Activated gamma-delta T cell treated with anti-CD3 and anti-CD28 coated beads, Interleukin-2, amount 50 U/mL, for 16 hours (primary cell): ENCODE measurements around the gene SLC34A3.

Experiments used
- DNase-seq: peaks from one replicate; pipeline ENCODE4 v3.0.0-alpha.2; 2020; ENCODE audit warnings: low read depth

The SLC34A3 gene

DNA sequence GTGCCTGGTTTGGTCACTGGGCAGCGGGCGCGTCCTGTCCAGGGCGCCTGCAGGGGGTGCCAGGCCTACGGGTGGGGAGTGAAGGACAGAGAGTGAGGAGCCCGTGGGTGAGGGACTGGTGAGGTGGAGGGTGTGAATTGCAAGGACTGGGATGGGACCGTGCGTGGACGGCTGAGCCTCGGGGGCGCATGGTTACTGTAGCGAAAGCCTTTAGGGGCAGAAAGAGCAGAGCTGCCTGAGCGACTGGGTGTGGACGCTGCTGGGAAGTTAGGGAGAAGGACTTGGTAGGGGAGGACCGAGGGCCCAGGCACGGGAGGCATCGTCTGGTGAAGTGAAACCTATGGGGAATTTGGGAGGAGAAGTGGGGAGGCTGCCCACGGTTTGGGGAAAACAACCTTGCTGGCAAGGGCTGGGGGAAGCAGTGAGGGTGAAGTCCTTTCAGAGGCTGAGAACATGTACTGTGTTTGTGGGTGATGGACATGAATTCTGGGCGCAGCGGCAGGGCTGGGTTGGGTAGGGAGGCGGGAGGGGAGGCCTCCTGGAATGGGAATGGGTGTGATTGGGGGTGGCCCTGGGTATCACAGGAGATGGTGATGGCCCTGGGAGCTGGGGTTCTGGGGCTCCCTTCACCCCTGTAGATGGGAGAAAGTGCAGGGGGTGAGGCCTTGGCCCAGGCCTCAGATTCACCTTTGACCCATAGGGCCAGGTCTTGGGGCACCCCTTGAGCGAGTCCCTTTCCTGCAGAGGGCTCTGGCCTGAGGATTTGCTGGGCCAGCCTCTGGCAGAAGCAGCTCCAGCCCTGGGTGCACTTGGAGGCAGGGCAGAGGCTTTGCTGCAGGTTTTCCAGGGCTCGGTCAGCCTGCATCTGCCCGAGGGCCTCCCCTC, 45.1 kb downstream of the SLC34A3 start:
- no peak for DNase-seq

DNA sequence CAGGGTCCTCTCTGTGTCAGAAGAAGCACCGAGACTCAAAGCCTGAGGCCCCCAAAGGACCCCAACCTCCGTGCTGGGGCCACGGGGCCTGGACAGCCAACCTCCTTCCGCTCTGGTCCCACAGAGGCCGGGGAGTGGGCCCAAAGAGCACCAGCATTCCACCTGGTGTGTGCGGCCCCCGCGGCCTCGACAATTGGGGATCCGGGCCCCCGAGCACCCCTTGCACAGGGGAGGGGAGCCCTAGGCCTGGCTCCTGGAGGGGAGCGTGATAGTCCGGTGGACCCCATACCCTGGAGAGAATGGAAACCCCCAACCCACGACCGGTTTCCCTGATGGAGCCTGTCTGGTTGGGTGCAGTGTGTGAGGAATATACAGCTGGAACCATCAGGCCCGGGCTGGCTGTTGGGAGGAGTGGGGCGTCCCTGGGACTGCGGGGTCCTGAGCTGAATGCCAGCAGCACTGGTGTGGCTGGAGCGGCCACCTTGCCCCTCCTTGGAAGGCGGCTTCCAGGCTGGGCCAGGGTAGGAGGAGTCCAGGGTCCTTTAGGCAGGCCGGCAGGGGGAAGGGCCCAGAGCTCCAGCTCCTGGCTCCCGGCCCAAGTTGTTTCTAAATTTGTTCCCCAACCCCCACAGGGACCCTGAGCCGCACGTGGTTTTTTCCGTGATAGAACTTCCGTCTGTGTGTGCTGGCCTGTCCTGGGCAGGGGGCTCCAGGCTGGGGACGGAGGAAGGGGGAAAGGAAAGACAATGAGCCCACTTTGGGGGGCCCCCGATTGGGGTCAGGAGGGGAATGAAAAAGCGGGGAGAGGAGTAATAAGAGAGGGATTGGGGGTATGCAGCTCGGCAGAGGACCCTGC, 46.0 kb downstream of the SLC34A3 start:
- DNase-seq, result no peak

DNA sequence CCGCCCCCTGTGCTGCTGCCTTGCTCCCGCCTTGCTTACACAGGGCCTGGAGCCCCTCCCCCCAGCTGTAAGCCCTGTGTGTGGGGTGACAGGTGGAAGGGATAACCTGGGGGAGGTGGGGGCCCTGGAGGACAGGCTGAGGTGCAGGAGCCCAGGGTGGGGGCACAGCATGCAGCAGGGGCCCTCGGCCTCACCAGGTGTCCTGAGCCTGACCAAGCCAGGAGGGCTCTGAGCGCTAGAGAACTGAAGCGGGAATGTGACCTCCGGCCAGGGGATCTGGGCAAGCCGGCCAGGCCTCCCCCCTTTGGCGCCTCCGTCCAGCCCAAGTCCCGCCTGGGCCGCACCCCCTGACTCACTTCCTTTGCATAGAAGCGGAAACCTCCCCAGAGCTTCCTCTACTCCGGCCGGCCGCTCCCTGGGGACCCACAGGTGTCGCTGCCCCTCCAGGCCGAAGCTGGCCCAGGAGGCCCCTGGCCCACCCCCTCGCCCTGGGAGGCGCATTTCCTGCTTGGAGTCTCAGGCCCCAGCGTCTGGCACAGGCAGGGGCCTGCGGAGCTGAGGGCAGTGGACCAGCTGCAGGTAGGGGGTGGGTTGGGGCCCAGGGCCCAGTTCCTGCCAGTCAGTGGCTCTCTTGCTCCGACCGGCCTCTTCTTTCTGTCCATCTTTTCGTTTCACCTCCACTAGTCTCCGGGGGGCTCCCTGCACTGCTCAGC, 46.8 kb downstream of the SLC34A3 start, which contains the start of gene TOR4A:
Gene TOR4A (plus strand): TSS at position 398 of the 713 bp plus-strand sequence. CDS start 964 bp downstream, outside the sequence.
- no peak for DNase-seq

DNA sequence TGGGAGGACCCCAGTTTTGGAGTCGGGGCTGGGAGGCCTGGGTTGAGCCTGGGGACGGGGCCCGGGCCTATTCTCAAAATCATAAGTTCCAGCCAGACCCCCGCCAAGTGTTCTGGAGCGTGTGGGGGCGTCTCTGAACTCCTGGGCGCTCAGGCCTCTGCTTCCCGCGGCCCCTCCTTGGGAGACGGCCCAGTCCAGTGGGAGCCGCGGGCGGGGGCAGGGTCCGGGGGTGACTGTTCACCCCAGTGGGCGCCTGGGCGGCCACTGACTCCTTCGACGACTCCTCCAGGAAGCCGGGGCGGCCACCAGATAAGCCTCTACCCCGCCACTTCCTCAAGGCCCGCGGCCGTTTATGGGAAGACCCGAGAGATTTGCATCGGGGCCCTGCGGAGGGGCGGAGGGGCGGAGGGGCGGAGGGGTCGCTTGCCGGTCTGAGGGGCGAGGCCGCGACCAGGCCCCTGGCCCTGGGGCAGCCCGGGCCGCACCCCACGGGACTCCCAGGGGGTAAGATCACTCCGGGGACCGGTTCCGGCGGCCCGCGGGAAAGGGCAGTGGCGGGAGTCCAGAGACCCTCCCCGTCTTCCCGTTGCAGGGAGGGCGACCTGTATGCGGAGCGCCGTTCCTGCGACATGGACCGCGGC, 47.5 kb downstream of the SLC34A3 start:
- DNase-seq, result no peak

DNA sequence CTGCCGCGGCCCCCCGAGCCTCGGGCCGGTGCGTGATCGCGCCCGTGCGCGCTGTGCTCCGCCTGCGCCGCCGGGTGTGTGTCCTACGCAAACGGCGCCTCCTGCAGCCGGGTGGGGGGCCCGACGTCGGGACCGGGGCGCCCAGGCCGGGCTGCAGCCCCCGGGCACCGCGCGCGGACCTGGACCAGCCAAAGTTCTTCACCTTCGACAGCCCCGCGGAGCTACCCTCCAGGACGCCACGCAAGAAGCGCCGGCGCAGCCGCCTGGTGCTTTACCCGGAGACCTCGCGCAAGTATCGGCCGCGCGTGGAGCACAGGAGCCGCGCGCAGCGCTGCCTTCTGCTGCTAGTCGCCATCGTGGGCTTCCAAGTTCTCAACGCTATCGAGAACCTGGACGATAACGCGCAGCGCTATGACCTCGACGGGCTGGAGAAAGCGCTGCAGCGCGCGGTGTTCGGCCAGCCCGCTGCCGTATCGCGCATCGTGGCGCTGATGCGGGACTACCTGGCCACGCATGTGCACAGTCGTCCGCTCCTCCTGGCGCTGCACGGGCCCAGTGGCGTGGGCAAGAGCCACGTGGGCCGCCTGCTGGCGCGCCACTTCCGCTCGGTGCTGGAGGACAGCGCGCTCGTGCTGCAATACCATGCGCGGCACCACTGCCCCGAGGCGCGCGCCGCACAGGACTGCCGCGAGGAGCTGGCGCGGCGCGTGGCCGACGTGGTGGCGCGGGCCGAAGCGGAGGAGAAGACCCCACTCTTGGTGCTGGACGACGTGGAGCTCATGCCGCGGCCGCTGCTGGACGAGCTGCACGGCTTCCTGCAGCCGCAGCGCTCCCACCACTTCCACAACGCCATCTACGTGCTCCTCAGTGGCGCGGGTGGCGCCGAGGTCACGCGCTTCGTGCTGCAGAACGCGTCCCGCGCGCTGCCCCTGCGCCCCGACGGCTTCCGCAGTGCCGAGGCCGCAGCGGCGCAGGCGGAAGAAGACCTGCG, 48.3 kb downstream of the SLC34A3 start:
- DNase-seq, result no peak

DNA sequence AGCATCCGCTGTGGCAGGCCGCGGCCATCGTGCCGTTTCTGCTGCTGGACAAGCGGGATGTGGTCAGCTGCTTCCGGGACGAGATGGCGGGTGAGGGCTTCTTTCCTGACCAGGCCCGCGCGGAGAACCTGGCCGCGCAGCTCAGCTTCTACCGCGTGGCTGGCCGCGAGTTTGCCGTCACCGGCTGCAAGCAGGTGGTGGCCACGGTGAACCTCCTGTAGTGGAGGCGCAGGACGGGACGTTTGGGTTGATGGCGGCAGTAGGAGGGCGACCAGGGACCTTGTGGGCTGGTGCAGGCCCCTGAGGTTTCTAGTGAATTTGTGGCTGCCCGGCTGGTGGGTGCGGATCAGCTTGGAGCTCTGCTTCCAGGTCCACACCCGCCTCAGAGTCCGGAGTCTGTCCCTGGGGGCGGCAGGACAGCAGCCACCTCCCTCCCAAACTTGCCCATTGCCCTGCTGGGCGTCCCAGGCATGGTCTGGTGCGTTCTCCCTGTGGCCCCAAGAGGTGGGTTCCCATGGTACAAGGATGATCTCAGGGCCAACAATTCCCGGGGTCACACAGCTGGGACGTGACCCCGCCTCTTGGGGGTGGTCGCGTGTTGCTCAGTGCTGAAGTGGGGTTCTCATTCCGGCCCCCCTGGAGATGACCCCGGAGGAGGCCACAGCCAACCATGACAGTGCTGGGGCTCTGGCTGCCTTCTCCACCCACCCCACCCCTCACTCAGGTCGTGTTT, 49.2 kb downstream of the SLC34A3 start:
- DNase-seq, result no peak

DNA sequence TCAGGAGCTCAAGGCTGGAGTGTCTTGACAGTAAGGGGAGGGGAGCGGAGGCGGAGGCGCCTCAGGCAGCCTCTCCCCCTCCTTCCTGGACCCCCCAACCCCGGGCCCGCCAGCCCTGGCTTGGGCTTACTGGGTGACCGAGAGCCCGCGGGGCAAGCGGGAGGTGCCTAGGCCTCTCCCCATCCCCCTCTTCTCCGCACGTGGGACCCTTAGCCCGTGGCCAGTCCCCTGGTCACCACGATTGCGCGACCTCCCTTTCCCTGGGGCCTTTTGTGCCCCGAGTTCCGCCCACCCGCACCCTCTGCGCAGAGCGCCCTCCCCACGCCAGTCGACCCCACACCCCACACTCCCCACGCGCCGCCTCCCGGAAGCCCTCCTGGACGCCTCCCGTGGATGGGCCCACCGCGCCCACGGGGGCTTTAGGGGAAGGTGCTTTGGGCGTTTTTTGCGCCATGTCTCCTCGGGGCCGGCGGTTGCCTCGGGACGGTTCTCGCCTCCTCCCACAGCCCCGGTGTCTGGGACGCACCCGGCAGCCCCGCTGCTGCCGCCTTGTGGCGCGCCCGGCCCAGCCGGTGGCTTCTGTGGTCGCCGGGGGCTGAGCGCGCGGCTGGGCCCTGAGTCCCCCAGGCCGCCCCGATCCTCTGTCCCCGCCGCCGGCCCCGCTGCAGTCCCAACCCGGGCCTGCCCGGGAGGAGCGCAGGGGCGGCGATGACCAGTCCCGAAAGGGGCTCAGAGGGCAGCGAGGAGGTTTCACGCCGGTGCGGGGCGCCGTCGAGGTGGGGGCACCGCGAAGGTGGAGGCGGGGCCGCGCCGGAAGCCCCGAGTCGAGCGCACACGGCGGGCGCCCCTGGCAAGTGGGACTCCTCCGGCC, 50.0 kb downstream of the SLC34A3 start:
- DNase-seq, result no peak

DNA sequence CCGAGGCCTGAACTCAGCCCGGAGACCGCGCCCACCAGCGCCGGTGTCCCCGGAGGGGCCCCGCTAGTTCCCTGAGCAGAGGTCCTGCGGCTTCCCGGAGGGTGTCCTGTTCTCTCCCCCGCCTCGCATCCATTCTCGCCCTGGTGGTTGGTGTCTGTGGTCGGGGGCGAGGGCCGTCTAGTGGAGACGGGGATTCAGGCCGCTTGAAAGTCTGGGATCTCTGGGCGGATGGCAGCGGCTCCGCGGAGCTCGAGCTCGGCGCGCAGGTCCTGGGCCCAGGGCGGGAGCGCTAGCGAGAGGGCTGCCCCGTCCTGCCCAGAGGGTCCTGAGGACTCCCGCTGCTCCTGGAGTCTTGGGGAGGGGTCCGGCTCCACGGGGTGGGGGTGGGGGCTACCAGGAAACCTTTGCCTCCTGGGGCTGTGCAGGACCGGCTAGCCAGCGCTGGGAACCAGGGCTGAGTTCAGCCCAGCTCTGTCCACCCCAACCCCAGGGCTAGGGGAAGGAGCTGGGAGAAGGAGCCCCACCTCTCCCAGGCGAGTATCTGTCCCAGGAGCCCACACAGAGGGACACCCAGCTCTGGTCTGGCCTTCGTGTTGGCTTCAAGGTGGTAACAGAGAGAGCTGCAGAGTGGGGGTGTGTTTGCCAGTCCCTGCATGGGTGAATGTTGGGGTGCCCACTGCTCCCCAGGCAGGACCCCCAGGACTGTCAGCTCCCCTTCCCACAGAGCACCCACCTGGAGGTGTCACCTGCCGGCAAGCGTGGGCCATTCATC, 50.8 kb downstream of the SLC34A3 start:
- no peak for DNase-seq
